AML-193 (cell line): ENCODE measurements around the gene RBFOX2.
"Not testable (repeated sequence)": the region's sequence is repeated elsewhere in the genome, so short reads cannot be mapped to it uniquely, and the experiment has no call there.

Source experiments
- DNase-seq, 2 experiments: peaks; one replicate each; lab custom pipeline; 2025; lab: John Stamatoyannopoulos, UW

The RBFOX2 gene, protein sequence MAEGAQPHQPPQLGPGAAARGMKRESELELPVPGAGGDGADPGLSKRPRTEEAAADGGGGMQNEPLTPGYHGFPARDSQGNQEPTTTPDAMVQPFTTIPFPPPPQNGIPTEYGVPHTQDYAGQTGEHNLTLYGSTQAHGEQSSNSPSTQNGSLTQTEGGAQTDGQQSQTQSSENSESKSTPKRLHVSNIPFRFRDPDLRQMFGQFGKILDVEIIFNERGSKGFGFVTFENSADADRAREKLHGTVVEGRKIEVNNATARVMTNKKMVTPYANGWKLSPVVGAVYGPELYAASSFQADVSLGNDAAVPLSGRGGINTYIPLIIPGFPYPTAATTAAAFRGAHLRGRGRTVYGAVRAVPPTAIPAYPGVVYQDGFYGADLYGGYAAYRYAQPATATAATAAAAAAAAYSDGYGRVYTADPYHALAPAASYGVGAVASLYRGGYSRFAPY

DNA sequence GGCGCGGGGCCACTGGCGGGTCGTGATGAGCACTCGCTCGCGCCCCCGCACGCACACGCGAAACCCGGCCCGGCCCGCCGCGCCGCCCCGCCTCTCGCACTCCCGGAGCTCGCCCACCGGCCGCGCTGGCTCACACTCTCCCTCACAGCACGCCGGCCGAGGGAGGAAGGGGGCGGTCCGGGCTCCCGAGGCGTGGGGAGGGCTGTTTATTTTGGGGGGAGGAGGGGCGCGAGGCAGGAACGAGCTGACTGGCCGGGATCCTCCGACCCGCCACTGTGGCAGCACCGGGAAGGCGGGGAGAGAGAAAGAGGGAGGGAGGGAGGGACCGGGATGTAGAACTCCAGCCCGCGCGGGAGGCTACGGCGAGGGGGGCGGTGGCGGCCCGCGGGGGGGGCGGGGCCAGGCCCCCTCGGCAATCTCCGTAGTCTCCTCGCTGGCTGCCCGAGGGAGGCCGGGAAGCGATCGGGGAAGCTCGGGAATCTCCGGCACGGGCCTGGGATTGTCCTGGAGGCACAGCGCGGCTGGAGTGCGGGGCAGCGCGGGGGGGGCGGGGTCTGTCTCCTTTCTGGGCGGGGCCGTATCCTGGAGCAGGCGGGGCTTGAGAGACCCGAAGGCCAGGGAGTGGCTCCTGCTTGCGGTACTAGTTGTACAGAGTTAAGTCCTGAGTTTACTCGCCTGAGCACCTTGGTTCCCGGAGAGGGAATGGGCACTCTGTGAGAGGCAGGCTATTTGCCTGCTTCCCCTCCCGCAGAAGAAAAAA, at the start of gene RBFOX2:
Gene RBFOX2 (minus strand): TSS at position 179 of the 760 bp plus-strand sequence. CDS start 399 bp downstream, outside the sequence.
- DNase-seq: peak; percentile 80 to 87

DNA sequence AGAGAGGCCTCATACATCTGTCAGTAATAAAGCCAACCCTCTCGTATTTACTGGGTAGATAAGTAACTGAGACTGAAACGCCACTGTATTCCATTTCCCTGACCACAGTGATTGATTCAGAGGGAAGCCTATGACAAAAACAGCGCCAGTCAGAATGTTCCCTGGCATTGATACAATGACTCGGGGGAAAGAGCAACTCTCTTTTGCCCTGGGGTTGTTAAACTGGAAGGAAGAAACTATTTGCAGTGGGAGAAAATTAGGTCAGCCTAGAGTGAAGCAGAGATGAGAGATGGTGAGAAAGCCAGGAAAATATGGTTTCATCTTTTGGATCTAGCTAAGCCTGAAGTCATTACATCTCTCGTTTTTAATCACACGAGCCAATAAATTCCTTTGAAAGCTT, 48.6 kb upstream of the RBFOX2 start:
- DNase-seq: no peak

DNA sequence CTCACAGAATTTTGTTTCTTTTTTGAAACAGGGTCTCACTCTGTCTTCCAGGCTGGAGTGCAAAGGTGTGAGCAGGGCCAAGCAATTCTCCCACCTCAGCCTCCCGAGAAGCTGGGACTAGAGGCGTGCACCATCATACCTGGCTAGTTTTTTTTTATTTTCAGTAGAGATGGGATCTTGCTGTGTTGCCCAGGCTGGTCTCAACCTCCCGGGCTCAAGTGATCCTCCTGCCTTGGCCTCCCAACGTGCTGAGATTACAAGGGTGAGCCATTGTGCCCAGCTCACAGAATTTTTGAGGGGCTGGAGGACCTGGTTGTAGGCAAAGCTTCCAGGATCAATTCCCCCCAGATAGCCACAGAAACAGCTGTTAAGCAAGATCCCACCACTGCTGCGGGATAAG, 47.1 kb upstream of the RBFOX2 start:
- no peak for DNase-seq

DNA sequence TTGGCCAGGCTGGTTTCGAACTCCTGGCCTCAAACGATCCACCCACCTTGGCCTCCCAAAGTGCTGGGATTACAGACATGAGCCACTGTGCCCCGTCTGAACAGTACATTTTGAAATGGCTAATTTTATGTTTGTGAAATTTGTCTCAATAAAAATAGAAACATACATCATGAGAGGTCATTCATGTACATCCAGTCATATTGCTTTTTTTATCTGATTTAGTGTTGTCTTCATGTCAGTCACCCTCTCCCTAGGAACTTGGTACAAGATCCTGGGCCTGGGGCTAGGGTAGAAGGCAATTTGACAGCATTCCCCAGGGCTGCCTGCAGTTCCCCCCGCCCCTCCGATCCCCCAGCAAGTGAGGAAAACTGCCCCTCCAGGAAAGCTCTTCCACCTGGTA, 46.6 kb upstream of the RBFOX2 start:
- no peak for DNase-seq

DNA sequence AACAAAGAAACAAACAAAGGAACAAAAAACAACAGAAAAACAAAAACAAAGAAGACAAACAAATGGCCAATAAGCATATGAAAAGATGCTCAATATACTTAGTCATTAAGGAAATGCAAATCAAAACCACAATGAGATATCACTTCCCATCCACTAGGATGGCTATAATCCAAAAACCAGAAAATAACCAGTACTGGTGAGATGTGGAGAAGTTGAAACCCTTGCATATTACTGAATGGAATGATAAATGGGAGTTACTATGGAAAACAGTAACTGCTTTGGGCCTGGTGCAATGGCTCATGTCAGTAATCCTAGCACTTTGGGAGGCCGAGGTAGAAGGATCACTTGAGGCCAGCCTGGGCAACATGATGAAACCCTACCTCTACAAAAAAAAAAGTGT, 44.9 kb upstream of the RBFOX2 start:
- DNase-seq: no peak

DNA sequence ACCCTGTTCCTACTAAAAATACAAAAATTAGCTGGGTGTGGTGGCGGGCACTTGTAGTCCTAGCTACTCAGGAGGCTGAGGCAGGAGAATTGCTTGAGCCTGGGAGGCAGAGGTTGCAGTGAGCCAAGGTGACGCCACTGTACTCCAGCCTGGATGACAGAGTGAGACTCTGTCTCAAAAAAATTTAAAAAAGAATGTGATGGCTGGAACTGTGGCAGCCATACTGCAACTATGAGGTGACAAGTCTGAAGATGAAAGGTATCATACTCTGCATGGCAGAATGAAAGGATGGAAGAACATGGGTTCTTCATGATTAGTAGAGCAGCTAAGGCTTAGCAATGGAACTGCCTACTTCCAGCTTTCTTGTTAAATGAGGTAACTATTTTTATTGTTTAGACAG, 42.0 kb upstream of the RBFOX2 start:
- DNase-seq: not testable (repeated sequence)

DNA sequence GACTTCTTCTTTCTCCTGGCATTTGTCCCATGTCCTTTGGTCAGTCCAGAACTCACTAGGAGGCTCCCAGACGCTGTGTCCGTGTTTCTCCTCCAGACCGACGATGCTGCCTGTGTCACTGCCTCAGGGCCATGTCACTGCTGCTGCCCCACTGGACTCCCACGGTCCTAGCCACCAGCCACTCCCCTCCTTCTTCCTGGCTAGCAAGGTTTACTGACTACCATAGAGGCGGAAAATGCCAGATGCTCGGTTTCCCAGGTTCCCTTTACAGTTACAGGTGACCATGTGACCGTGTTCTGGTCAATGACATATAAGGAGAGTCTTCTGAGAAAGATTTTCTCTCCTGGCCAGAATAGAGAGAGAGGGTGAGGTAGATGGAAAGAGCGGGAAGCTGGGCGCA, 40.7 kb upstream of the RBFOX2 start:
- no peak for DNase-seq

DNA sequence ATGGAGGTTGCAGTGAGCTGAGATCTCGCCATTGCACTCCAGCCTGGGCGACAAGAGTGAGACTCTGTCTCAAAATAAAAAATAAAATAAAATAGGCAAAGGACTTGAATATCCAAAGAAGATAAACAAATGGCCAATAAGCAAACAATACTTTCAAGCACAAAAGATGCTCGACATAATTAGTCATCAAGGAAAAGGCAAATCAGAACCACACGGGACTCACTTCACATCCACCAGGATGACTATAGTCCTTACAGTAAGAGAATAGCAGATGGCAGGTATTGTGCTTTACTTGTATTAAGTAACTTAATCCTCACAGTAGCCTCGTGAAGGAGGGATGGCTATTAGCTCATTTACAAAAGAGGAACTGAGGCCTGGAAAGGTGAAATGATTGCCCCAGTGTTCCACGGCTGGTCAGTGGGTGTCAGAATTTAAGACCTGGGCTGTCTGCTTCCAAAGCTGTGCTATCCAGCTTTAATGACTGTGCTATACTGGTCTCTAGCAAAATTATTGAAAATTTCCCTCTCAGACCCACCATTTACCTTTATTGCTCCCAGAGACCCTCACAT, 40.2 kb upstream of the RBFOX2 start:
- peak in 1 of 2 experiments; percentile 14 for DNase-seq

DNA sequence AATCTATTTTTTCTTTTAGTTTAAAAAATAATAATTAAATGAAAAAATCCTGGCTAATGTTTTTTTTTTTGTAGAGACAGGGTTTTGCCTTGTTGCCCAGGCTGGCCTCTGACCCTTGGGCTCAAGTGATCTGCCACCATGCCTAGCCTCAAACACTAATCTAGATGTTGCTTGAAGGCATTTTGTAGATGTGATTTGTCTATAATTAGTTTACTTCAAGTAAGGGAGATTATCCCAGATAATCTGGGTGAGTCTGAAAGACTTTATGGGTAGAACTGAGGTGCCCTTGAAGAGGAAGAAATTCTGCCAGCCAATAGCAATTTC, 38.6 kb upstream of the RBFOX2 start:
- no peak for DNase-seq

DNA sequence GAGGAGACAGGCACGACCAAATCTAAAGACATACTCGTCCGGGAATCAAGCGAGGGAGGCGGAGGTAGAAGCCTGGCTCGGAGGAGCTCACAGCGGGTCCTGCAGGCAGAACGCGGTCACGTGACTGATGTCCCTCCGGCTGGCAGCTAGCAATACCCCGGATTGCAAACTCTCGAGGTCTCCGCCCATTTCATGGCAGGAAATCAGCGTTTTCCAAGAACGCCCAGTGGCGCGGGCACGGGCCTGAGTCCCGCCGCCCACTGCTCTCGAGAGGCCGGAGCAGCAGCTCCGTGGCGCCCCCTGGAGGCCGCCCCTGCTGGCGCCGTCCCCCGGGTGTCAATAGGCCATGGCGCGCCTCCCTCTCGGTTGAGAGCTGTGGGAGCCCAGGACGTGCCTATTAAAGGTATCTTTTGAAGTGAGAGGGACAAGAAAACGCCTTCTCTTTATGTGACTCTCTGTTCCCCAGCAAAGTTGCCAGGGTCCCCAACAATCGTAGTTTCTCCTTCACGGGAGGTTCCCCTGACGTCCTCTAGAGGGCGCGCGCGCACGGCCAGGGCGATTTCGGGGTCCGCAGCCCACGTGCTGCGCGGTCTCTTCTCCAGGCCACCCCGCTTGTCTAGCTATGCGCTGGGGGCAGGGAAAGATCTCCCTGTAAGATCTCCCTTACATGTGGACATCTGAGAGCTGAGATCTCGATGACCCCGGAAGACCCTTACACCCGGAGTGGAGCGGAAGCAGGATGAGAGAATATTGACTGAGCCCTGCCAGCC, 37.3 kb upstream of the RBFOX2 start:
- peak; percentile 78 to 81 for DNase-seq

DNA sequence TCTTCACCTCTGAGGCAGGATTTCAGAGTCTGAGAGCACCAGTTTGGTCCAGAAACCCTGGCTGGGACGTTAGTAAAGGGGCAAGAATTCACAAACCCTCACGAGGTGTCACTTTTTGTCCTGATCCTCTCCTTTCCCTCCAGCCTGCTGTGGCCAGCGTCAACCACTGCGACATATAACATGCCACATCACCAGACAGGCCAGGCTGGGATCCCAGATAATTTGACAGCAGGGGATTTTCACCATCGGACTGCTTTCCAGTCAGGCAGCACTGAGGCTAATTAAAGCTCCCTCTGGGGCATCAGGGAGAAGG, 36.8 kb upstream of the RBFOX2 start:
- no peak for DNase-seq

DNA sequence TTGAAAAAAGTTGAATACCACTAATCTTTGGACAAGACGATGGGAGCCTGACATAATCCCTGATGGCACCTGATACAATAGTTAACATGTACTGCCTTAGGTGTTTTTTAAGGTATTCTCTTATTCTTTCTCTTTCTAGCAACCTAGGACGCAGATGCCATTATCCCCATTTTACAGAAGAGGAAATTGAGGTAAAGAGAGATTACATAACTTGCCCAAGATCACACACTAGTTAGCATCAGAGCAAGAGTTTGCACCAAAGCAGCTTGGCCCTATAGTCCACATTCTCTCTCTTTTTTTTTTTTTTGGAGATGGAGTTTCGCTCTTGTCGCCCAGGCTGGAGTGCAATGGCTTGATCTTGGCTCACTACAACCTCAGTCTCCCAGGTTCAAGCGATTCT, 35.7 kb upstream of the RBFOX2 start:
- no peak for DNase-seq

DNA sequence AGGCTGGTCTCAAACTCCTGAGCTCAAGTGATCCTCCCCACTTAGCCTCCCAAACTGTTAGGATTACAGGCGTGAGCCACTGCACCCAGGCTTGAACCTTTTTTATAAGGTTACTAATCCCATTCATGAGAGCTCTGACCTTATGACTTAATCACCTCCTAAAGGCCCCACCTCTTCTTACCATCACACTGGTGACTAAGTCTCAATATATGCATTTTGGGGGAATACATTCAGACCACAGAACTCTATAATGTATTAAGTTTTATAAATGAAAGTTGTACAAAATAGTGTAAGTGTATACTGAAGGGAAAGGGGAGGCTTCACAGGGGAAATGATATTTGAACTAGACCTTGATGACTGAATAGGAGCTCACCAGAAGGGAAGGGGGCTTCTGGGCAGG, 28.4 kb upstream of the RBFOX2 start:
- DNase-seq: no peak

DNA sequence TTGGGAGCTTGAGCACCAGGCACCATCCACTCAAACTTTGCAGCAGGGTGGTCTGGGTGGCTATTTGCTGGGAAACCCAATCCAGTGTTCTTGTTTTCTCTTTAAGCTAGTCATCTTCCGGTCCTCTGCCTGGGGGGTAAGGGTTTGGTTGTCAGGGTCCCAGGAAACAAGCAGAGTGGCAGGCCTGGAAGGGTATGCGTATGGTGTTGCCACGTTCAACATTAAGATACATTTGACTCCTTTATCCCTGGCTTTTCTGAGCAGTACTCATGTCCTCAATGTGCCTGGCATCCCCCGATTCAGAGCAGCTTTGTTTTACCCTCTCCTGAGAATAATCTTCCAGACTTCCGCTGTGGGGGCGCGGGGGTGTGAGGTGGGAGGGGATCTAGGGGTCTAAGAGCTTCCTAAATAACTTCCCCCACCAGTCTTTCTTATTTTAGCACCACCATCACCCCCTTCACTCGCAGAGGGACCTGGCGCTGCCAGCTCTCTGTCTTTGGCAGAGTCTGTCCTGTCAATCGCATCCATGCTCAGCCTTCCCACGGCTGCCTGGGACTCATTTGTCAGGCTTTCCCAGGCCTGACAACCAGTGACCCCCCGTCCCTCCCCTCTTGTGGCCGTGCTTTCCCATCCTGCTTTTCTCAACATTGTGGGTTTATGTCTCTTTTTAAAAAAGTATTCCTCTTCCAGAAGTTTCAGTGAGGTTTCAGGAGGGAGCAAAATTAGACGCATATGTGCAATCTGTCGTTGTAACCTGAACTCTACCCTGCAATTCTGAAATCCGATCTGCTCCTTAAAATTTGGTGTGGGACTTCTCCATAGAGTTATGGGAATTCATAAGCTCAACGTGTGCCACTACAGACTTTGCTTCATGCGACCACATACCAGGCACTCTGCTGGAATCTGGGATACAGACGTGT, 27.0 kb upstream of the RBFOX2 start:
- no peak for DNase-seq

DNA sequence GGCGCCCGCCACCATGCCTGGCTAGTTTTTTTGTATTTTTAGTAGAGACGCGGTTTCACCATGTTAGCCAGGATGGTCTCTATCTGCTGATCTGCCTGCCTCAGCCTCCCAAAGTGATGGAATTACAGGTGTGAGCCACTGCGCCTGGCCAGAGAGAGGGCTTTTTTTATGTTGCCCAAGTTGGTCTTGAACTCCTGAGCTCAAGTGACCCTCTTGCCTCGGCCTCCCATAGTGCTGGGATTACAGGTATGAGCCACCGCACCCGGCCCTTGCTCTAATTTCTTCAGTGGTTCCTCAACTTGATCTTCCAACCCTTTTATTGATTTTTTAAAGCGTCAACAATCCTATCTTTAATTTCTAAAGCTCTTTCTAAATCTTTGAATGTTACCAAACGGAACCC, 25.8 kb upstream of the RBFOX2 start:
- DNase-seq: not testable (repeated sequence)

DNA sequence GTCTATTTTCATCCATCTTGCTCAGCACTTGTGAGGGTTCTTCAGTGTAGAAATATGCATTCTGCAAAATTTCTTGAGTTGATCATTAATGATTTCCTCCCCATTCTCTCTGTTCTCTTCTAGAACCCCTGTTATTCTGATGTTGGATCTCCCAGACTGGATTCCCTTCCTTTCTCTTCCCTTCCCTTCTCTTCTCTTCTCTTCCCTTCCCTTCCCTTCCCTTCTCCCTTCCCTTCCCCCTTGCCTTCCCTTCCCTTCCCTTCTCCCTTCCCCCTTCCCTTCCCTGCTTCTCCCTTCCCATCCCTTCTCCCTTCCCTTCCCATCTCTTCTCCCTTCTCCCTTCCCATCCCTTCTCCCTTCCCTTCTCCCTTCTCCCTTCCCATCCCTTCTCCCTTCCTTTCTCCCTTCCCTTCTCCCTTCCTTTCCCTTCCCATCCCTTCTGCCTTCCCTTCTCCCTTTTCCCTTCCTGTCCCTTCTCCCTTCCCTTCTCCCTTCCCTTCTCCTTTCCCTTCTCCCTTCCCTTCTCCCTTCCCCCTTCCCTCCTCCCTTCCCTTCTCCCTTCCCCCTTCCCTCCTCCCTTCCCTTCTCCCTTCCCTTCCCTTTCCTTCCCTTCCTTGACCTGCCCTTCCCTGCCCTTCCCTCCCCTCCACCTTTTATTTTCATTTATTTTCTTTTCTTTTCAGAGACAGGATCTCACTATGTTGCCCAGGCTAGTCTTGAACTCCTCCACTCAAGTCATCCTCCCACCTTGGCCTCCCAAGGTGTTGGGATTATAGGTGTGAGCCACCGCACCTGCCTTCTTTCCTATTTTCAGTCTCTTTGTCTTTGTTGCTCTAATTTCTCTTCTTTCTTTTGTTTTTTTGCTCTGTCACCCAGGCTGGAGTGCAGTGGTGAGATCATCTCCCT, 24.9 kb upstream of the RBFOX2 start:
- no peak for DNase-seq

DNA sequence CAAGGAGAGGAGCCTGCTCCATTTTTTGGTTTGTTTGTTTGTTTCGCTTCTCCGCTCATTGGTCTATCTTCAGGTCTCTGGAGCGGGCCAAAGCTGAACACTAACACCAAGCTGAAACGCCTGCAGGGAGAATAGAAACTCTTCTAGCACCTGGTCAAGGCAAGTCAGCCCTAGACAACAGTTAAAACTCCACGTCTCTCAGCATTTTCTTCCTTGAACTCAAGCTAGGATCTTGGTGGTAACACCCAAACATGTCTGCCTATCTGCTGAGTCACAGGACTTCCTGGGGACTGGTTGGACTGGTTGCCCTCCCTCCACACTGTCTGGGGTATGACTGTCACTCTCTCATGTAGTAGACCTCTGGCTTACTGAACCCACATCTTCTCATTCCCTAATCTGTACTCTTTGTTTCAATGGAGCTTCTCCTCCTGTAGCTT, 23.9 kb upstream of the RBFOX2 start:
- DNase-seq: no peak

DNA sequence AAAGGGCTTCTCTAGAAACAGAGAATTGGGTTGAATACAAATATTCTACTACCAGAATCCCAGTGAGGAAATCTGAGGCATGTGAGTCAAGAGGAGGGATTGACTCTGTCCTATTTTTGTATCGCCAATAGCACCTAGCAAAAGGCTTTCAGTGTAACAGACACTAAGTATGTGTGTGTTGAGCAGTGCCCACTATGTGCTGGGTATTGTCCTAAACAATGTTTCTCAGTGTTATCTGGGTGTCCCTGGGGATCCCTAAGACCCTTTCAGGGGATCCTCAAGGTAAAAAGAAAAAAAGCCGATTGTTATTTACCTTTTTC, 21.0 kb upstream of the RBFOX2 start:
- no peak for DNase-seq

DNA sequence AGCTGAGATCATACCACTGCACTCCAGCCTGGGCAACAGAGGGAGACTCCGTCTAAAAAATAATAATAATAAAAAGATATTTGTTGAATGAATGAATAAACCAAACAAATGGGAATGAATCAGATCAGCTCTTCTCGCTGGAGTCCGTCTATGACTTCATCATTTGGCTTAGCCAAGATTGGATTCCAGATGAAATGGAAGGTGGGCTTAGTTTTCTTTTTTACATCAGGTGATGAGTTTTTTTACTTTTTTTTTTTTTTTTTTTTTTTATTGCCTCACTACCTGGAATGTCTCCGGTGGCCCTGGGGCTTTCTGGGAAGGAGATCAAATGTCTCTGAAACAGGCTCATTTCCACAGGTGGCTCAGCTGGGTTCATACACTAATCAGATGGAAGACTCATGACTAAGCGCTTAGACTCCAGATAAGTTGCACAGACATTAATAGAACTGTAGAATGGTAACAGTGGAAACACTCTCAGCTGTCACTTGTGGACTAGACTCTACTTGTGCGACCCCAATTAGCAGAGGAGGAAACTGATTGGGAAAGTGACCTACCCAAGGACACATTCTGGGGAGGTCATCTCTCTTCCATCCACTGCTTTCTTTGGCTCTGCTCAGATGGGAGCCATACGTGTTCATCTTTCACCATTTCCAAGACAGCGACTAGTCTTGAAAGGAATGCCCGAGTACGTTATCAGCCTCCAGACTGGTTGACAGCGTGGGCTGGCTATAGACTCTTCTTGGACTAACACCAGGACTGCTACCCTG, 20.5 kb upstream of the RBFOX2 start:
- no peak for DNase-seq

DNA sequence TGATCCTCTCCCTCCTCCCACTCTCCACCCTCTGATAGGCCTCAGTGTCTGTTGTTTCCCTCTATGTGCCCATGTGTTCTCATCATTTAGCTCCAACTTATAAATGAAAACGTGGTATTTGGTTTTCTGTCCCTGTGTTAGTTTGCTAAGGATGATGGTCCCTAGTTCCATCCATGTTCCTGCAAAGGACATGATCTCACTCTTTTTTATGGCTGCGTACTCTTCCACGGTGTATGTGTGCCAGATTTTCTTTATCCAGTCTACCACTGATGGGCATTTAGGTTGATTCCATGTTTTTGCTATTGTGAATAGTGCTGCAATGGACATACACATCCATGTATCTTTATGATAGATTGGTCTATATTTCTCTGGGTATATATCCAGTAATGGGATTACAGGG, 15.9 kb upstream of the RBFOX2 start:
- not testable (repeated sequence) for DNase-seq
